MCF 10A (cell line): ENCODE measurements around the gene DAPK2. TPM values are rescaled to one million over a fixed set of nuclear protein-coding genes. Genes with fewer than 3 reads are reported as not detected.

Experiments used
- BruUV-seq: library from RNA; stranded (reverse); fragments of 400-500 nt; replicated peaks from 2 replicates; lab custom pipeline; 2021; lab: Mats Ljungman, UMichigan
- CTCF ChIA-PET: fragments of 300-600 bp; sonication (Branson Sonifier 250); formaldehyde crosslinking; extraction: SDS; loops from one replicate; lab custom pipeline; 2021; ENCODE audit warnings: antibody characterized with exemption, inconsistent platforms; lab: Yijun Ruan, JAX
- POLR2A ChIA-PET: fragments of 300-600, 350-650 bp; sonication (Branson Sonifier 250); formaldehyde crosslinking; extraction: SDS; loops from one replicate; lab custom pipeline; 2020; ENCODE audit warnings: antibody characterized with exemption, inconsistent platforms; lab: Yijun Ruan, JAX
- DNase-seq: peaks from one replicate; pipeline ENCODE4 v3.0.0-alpha.2; 2018; ENCODE audit not compliant: unreplicated experiment
- H3K27ac Mint-ChIP-seq: one replicate; pipeline ENCODE4 v1.8.0; 2022; ENCODE audit warnings: mild to moderate bottlenecking, low read depth, mixed read lengths; ENCODE audit not compliant: unreplicated experiment
- H3K27me3 Mint-ChIP-seq: one replicate; pipeline ENCODE4 v1.8.0; 2022; ENCODE audit warnings: mixed read lengths; ENCODE audit not compliant: insufficient read depth, unreplicated experiment
- H3K36me3 Mint-ChIP-seq: one replicate; pipeline ENCODE4 v1.8.0; 2022; ENCODE audit warnings: mild to moderate bottlenecking, moderate library complexity, mixed read lengths; ENCODE audit not compliant: insufficient read depth, unreplicated experiment
- H3K4me1 Mint-ChIP-seq: one replicate; pipeline ENCODE4 v1.8.0; 2022; ENCODE audit warnings: mixed read lengths; ENCODE audit not compliant: insufficient read depth, unreplicated experiment
- H3K4me3 Mint-ChIP-seq: one replicate; pipeline ENCODE4 v1.8.0; 2022; ENCODE audit warnings: mild to moderate bottlenecking, moderate library complexity, mixed read lengths; ENCODE audit not compliant: unreplicated experiment
- H3K9me3 Mint-ChIP-seq: one replicate; pipeline ENCODE4 v1.8.0; 2022; ENCODE audit warnings: mixed read lengths; ENCODE audit not compliant: unreplicated experiment
- intact Hi-C: fragments of 100-400 bp; cut with micrococcal nuclease; formaldehyde crosslinking; loops from 2 replicates; pipeline ENCODE4 v1.14.1; 2022
- microRNA-seq: library from miRNA; unstranded; fragments of <30 nt; microRNA quantifications from one replicate; pipeline ENCODE4 v1.2.0, GENCODE V29; 2022
- total RNA-seq: library from RNA; stranded (reverse); gene quantifications from 2 replicates; pipeline ENCODE4 v1.2.3, GENCODE V29; 2022
- TF ChIP-seq, protein P1 (sequence below): fragments of 200-600 bp; IDR thresholded peaks from one replicate; pipeline ENCODE4 v1.8.0; 2022; ENCODE audit warnings: antibody characterized with exemption, mild to moderate bottlenecking; ENCODE audit not compliant: unreplicated experiment

The DAPK2 gene
- total RNA-seq, 1 experiment from 2014 or later = 4.6 TPM

DNA sequence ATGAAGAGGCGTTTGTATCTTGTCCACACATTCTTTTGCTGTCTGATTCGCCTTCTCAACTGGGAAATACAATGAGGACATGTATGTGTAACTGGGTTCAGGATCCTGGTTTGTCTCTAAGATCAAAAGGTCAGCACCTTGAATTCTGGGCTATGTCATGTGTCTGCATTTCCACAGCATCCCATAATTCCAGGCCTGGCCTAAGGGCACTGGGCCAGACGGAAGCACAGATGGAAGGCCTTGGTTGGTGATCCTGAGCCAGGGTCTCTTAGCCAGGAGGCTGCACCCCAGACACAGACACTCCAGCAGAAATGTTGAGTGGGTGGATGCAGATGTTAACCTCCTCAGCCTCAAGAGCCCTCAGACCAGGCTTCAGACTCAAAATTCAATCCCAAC, 188.8 kb downstream of the DAPK2 start:
- Mint-ChIP-seq H3K27me3 (no peaks in the 10 kb centered on the region), H3K9me3 (no peaks in the 10 kb centered on the region), H3K4me1 (peaks cover 7% of the 10 kb centered on the region), H3K27ac (no peak overlapping the region), H3K36me3 (no peaks in the 10 kb centered on the region), H3K4me3 (no peak overlapping the region)
- intact Hi-C loops = no loop called here
- TF ChIP-seq, protein P1, sequence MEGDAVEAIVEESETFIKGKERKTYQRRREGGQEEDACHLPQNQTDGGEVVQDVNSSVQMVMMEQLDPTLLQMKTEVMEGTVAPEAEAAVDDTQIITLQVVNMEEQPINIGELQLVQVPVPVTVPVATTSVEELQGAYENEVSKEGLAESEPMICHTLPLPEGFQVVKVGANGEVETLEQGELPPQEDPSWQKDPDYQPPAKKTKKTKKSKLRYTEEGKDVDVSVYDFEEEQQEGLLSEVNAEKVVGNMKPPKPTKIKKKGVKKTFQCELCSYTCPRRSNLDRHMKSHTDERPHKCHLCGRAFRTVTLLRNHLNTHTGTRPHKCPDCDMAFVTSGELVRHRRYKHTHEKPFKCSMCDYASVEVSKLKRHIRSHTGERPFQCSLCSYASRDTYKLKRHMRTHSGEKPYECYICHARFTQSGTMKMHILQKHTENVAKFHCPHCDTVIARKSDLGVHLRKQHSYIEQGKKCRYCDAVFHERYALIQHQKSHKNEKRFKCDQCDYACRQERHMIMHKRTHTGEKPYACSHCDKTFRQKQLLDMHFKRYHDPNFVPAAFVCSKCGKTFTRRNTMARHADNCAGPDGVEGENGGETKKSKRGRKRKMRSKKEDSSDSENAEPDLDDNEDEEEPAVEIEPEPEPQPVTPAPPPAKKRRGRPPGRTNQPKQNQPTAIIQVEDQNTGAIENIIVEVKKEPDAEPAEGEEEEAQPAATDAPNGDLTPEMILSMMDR = no peak
- no TSS peak for BruUV-seq
- ChIA-PET POLR2A (no interaction called here), CTCF (no interaction called here)
- DNase-seq = no peak

Small RNA genes lying within 50 kb of the gene (microRNA-seq; reads per million reads assigned to microRNA genes)
- gene MIR422A = not detected

Other genes with a start within 250 kb of the DAPK2 start
- gene HERC1, start 212.5 kb downstream of the DAPK2 start, total RNA-seq = 34.0 and 34.3 TPM in 2 replicates
- 38.7 and 44.7 TPM in 2 replicates for gene CIAO2A, start 47.4 kb upstream of the DAPK2 start, total RNA-seq
- 70.2 and 83.6 TPM in 2 replicates for gene SNX1, start 49.5 kb upstream of the DAPK2 start, total RNA-seq
- 0.16 and 0.25 TPM in 2 replicates for gene SNX22, start 105.2 kb upstream of the DAPK2 start, total RNA-seq
- gene PPIB, start 116.5 kb upstream of the DAPK2 start, total RNA-seq = 874 and 1,247 TPM in 2 replicates